ENCODE measurements around the gene TARS2.

GRCh38 chr1:150530491-150531159 is 43.4 kb downstream of the TARS2 start:
- TF ChIP-seq CTCF (IDR thresholded peaks at IDR 0.05; ENCODE audit: poor library complexity) (no peak), EZH2phosphoT487 (IDR thresholded peaks at IDR 0.05; ENCODE audit: low read depth, severe bottlenecking, unreplicated experiment) (no peak)
